GM19351 (cell line): ENCODE data around the gene TNFRSF21.
"Not testable (repeated sequence)": the region's sequence is repeated elsewhere in the genome, so short reads cannot be mapped to it uniquely, and the experiment has no call there.

ENCODE experiments used
- ATAC-seq: cut with Tn5 transposase; IDR thresholded peaks from one replicate; pipeline ENCODE4 v1.9.1; 2021; ENCODE audit warnings: mild to moderate bottlenecking, moderate library complexity; ENCODE audit not compliant: unreplicated experiment

The TNFRSF21 gene

GRCh38 chr6:47323887-47324286, 14.2 kb upstream of the TNFRSF21 start:
- ATAC-seq, result no peak

DNA sequence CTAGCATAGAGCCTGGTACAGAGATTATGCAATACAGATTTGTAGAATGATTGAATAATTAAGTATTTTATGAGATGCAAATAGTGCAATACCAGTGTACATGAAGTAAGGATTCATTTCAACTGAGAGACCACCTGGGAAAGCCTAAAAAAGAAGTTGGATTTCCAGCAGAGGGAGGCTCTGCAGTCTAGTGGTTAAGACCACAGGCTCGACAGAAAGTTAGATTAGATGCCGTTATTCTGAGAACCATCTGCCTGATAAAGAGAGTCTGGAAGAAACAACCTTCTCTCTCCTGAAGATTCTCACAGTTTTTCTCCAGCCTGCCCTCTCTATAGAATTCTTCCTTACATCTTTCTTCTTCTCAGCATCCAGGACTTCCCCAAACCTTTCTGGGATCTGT, 13.6 kb upstream of the TNFRSF21 start:
- ATAC-seq, result no peak

DNA sequence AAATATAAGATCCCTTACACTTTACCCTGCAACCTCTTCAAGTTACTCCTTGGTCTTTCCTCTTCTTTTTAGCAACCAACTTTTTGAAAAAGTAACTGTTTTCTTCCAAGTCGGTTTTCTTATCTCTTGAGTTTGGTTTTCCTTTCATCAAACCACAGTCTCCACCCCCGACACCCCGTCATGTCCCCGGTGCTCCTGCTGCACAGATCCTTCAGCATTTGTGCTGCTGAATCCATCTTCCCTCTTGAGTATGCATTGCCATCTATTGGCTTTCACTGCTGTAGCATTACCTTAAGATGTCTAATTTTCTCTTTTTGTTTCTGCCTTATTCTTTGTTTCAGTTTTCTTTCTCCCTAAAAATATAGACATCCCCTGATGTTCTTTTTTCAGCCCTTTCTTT, 11.9 kb upstream of the TNFRSF21 start:
- no peak for ATAC-seq

- no peak for ATAC-seq
These were observed 10.2 kb upstream of the TNFRSF21 start for GRCh38 chr6:47319867-47320266.

DNA sequence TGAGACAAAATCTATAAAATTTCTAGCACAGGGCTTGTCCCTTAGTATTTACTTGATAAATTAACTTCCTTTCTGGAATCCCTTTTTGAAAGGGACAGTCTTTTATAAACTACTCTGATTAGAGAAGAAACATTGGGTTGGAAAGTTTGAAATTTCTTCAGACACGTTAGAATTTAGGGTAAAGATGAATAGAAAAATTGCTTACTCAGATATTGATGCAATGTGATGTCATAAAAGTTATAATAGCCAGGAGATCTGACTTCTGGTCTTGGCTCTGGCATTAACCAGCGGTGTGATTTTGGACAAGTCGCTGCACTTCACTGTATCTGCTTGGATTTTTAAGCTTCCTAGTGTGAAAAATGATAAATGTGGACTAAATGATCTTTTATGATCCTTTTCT, 9.7 kb upstream of the TNFRSF21 start:
- ATAC-seq, result no peak

DNA sequence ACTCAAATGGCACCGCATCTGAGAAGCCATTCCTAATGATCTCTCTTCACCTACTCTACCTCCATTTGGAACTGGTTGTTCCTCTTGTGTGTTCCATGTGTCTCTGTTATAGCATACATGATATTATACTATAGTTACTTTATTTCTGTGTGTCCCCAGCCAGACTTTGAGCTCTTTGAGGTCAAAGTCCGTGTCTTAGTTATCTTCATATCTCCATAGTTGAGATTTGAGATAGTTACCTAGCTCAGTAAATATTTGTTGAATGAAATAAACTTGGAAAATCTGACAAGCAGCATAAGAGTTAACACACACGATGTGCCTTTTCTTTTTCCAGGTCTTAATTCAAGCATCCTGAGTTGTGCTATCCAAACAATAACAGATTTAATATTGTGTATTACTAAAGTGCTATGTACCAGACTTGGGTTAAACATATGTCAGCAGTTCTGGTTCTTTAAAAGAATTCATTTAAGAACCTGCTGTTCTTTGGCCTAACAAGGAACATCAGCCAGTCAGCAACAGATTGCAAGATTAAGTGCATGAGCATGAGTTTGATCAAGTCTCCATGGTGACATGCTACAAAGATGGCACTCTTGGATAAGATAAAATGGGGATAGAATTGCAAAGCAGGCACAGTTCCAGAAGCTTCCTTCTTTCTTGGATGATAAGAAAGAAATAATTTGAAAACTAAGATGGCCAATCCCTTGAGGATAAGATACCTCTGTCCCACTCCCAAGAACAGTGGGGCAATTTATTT, 8.7 kb upstream of the TNFRSF21 start:
- ATAC-seq, result no peak

DNA sequence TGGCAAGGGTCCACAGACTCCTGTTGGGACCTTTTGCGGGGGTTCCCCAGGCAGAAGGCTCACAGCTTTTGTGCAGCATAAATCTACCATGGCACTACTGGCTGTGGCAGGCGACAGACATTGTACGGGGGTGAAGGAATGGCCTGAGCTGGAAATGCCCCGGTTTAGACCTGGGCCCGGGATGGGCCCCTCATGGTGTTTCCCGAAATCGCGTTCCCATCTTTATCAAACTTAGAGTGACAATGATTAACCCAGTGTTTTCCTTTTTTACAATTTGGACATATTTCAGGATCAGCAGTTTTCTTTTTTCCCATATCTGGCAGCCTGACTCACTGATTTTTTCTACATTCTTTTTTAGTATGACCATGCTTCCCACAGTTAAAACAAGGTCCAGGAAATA, 5.5 kb upstream of the TNFRSF21 start:
- ATAC-seq, result not testable (repeated sequence)

DNA sequence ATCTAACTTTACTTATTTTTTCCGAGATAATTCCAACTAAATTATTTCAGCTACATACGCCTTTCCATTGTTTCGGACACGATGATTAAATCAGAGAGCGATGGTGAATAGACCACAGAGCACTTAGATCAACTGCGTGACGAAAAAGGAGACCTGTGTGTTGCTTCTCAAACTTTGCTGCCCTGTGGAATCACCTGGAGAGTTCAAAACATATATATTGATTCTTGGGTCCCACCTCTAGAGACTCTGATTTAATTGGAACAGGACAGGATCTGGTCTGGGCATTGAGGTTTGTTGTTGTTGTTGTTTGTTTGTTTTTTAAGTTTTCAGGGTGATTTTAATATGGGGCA, 401 bp upstream of the TNFRSF21 start:
- ATAC-seq, result no peak

GRCh38 chr6:47308552-47309290, 984 bp downstream of the TNFRSF21 start:
- ATAC-seq, result peak; percentile 22

DNA sequence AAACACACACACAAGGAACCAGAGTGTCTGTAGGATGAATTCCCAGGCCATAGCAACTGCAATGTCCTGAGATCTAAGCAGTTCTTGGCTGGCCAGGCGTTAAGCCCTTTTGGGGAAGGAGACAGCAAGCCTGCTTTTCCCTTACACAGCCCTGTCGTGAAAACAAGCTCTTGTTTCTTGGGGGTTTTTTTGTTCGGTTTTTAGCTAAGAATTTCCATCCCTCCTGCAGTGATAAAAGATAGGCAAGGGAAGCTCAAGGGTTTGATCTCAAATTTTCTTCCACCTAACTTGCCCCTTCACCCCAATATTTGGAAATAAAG, 1.5 kb downstream of the TNFRSF21 start:
- no peak for ATAC-seq

DNA sequence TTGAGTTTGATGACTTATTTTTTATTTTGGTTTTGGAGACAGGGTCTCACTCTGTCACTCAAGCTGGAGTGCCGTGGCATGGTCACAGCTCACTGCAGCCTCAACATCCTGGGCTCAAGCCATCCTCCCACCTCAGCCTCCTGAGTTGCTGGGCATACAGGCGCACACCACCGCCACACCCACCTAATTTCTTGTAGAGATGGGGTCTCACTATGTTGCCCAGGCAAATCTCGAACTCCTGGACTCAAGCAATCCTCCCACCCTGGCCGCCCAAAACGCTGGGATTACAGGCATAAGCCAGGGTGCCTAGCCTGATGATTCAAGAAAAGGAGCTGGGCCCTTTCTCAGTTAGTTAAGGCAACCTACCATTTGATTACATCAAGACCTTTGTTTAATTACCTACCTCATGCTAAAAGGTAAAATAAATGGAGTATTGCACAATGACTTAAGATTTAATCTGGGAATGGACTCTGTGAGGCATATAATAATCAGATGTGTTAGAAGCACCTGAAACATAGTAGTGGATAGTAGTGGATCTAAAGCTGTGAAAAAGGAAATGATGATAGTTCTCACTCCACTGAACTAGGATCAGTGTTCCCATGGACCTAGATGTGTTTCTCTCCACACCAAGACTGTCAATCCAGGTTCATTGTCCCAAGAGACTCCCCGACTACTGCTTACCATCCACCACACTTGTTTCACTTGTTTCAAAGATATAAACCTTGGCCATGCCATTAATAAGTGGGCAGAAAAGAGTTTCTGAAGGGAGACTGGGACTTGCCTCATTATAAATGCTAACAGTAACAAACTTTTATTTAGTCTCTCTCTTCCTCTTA, 2.1 kb downstream of the TNFRSF21 start:
- ATAC-seq, result no peak

DNA sequence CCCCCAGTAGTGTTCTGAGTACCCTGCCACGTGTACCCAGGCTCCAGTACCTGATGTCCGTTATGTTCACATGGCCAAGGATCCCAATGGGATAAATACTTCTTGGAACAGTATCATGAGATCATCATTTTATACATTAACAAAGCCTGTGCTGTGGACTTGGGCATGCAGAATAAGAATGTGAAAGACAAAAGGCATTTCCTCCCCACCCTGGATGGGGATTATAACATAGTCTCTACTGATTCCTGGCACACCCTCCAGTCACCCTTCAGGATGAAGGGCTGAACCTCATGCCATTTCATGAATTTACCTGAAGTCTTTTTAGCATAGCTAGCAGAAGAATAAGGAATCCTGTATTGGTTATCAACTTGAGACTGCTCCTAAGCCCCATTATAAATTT, 2.8 kb downstream of the TNFRSF21 start:
- no peak for ATAC-seq

DNA sequence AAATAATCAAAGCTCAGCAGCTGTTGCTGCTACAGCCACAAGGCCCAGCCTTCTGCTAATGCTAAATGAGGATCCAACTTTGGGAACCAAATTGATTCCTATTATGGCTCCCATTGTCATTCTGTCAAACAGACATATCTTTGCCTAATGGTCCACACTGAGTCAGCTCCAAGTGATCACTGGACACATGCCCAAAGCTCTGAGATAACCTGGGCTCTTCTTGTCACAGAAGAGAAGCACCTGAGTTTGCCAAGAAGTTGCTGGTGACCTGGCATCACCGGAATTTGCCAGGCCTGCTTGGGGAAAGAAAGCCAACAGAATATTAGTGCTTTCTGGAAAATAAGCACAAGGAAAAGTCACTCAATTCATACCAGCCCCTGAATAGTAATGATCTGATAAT, 5.8 kb downstream of the TNFRSF21 start:
- ATAC-seq, result no peak

DNA sequence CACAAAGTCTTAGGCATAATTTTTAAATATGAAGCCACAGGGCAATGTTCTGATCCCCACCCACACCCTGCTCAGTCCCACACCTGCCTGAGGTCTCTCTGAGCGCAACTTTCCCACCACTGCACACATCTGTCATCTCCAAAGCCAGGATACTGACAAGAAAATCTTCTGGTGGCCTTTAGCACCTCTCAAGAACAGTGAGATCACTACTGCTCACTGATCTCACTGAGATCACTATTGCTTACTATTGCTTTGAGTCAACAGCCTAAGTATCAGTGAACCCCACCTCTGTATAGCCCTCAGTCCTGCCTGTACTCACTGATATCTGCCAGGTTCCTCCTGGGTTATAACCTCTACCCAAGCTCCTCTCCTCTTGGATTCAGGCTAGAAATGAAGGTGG, 6.4 kb downstream of the TNFRSF21 start:
- peak; percentile 56 for ATAC-seq

- ATAC-seq, result no peak
These were observed 7.7 kb downstream of the TNFRSF21 start for GRCh38 chr6:47302043-47302442.

DNA sequence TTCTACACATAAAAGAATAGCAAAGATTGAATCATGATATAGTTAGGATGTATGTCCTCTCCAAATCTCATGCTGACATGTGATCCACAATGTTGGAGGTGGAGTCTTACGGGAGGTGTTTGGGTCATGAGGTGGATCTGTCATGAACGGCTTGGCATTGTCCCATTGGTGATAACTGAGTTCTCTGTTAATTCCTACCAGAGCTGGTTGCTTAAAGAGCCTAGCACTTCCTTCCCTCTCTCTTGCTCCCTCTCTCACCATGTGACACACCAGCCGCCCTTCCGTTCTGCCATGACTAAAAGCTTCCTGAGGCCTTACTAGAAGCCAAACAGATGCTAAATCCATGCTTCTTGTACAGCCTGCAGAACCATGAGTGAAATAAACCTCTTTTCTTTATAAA, 8.3 kb downstream of the TNFRSF21 start:
- ATAC-seq, result no peak

DNA sequence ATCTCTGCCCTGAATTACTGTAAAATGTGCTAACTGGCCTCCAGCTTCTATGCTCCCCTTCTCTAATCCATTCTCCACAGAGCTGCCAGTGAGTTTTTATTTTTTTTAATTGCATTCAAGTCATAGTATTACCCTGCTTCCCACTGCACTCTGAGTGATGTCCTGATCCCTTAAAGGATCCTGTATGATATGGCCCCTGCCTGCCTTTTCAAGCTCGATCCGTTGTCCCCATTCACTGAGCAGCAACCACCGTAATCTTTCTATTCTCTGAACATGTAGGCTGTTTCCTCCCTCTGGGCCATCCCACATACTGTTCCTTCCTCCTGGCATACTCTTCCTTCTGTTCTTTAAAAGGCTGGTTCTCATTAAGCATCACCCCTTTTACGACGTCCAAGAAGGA, 9.3 kb downstream of the TNFRSF21 start:
- ATAC-seq, result no peak

GRCh38 chr6:47299965-47300364, 9.7 kb downstream of the TNFRSF21 start:
- ATAC-seq, result no peak

GRCh38 chr6:47298475-47298874, 11.2 kb downstream of the TNFRSF21 start:
- no peak for ATAC-seq

DNA sequence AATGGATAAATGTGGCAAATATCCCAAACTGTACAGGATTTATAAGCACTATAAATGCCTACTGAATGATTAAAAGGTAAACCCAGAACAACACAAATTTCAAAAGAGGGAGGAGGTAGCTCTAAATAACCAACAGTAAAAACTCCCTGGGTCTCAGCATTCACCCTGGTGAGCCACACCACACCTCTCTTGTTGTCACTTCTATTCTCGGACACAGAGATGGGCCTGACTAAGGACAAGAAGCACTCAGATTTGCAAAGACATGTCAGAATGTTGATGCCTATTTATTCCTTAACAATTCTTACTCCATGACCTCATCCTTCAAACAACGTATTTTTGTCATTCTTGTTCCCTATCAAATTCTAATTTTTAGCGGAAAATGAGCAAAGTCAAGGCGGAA, 14.7 kb downstream of the TNFRSF21 start:
- no peak for ATAC-seq

DNA sequence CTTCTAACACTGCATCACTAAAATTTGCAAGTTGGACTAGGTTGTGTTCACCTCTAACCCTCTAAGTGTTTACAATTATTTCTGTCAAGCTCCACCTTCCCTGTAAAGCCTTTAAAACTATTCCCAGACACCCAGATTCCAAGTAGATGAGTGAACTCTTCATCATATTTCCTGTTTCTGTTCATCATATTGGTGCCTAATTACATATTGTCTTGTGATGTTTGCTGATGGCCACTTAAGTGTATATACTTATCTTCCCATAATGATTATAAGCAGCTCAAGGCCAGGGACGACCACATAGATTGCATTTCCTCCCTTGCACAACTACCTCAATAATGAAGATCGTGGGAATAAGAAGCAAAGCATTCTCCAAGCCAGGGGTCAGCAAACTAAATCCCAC, 16.8 kb downstream of the TNFRSF21 start:
- no peak for ATAC-seq

DNA sequence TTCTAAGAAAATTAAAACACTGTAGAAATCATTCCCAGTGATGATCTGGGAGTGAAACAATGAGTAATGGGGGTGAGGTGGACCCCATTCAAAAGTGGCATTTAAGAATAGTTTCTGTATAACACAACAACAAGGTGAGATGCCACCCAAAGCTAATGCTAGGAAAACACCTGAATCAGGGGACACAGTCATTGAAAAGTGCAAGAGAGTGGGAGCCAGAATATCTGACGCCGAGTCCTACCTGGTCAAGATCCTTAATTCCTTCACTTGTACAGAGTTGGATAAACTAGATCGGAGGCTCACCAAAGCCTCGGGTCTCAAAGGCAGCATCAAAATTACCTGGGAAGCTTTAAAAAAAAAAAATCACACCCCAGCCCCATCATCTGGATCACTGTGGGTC, 17.7 kb downstream of the TNFRSF21 start:
- no peak for ATAC-seq
